GM12878 (cell line): ENCODE results near the gene CAMK4. TPM values are rescaled to one million over a fixed set of nuclear protein-coding genes. Genes with fewer than 3 reads are reported as not detected.

ENCODE experiments used
- ATAC-seq: fragments of 200-7000 bp; cut with Tn5 transposase; 3 replicates; pipeline ENCODE4 v1.9.1; 2020; ENCODE audit warnings: mild to moderate bottlenecking, moderate library complexity
- BruUV-seq: library from RNA; stranded (reverse); fragments of 400-500 nt; replicated peaks from 2 replicates; lab custom pipeline; 2021; lab: Mats Ljungman, UMichigan
- CTCF ChIA-PET: fragments of 300-600 bp; sonication (Branson Sonifier 250); formaldehyde crosslinking; extraction: SDS; loops from one replicate; lab custom pipeline; 2021; ENCODE audit warnings: inconsistent platforms; lab: Yijun Ruan, JAX
- POLR2A ChIA-PET: fragments of 350-600 bp; formaldehyde crosslinking; extraction: SDS; loops from one replicate; lab custom pipeline; 2021; ENCODE audit warnings: inconsistent platforms; lab: Charles Lee
- RAD21 ChIA-PET: fragments of 300-600 bp; sonication (Branson Sonifier 250); formaldehyde crosslinking; loops from one replicate; lab custom pipeline; 2023; ENCODE audit warnings: antibody characterized with exemption; ENCODE audit not compliant: unreplicated experiment; lab: Charles Lee
- SMC1A ChIA-PET: fragments of 300-600 bp; sonication (Branson Sonifier 250); formaldehyde crosslinking; loops from one replicate; lab custom pipeline; 2023; ENCODE audit not compliant: unreplicated experiment, uncharacterized antibody; lab: Charles Lee
- DNase-seq: peaks from one replicate; pipeline ENCODE4 v3.0.0-alpha.2; 2011; ENCODE audit warnings: low read depth, low spot score
- FAIRE-seq: peaks from 3 replicates; lab custom pipeline; 2011; peaks lifted over from hg19 to GRCh38; lab: Jason Lieb, UNC
- H2AFZ ChIP-seq: 2 replicates; pipeline ENCODE4 v1.6.0; 2011; ENCODE audit warnings: low read depth, low read length, control low read depth; ENCODE audit not compliant: control insufficient read depth
- H3K27ac ChIP-seq: 2 replicates; pipeline ENCODE4 v1.5.1; 2011; ENCODE audit warnings: control low read depth; ENCODE audit not compliant: control insufficient read depth, insufficient read depth
- H3K27me3 ChIP-seq, 2 experiments: replicated peaks in 1 of 2; 2 replicates each; pipeline versions ENCODE4 v1.6.0 to v1.6.1; 2011; ENCODE audit warnings: low read length in 1 of 2; ENCODE audit not compliant: control insufficient read depth in 2 of 2, insufficient read depth in 2 of 2
- H3K36me3 ChIP-seq, 2 experiments: 2 replicates each; pipeline ENCODE4 v1.5.1; 2011; ENCODE audit warnings: low read length in 1 of 2; ENCODE audit not compliant: control insufficient read depth in 2 of 2, insufficient read depth in 2 of 2
- H3K4me1 ChIP-seq: 2 replicates; pipeline ENCODE4 v1.6.1; 2011; ENCODE audit warnings: mild to moderate bottlenecking, low read length, moderate library complexity, mixed read lengths; ENCODE audit not compliant: control insufficient read depth, insufficient read depth
- H3K4me2 ChIP-seq: 2 replicates; pipeline ENCODE4 v1.6.0; 2011; ENCODE audit warnings: control low read depth; ENCODE audit not compliant: control insufficient read depth, insufficient read depth
- H3K4me3 ChIP-seq: fragments of 200-600 bp; sonication (generic); 2 replicates; pipeline ENCODE4 v1.5.1; 2016
- H3K79me2 ChIP-seq: 2 replicates; pipeline ENCODE4 v1.6.0; 2011; ENCODE audit warnings: low read length; ENCODE audit not compliant: control insufficient read depth, insufficient read depth
- H3K9ac ChIP-seq: 2 replicates; pipeline ENCODE4 v1.8.0; 2011; ENCODE audit warnings: low read length, control low read depth, mixed read lengths; ENCODE audit not compliant: control insufficient read depth, insufficient read depth
- H3K9me3 ChIP-seq: replicated peaks from 3 replicates; pipeline ENCODE4 v1.5.1; 2011; ENCODE audit warnings: mild to moderate bottlenecking, low read length; ENCODE audit not compliant: control insufficient read depth, insufficient read depth
- H4K20me1 ChIP-seq: 2 replicates; pipeline ENCODE4 v1.6.0; 2011; ENCODE audit not compliant: control insufficient read depth, insufficient read depth
- ESRRA ChIP-seq: IDR thresholded peaks from 2 replicates; pipeline ENCODE4 v1.6.1; 2012; ENCODE audit warnings: mild to moderate bottlenecking, low read length, improper control_type of control experiment
- IRF5 ChIP-seq: fragments of 450-650 bp; IDR thresholded peaks from 2 replicates; pipeline ENCODE4 v1.6.1; 2017; ENCODE audit warnings: borderline replicate concordance
- KDM1A ChIP-seq: fragments of 200-600 bp; sonication (generic); IDR thresholded peaks from 2 replicates; pipeline ENCODE4 v1.6.1; 2016; ENCODE audit warnings: borderline replicate concordance
- MAX ChIP-seq: IDR thresholded peaks from 2 replicates; pipeline ENCODE4 v1.6.1; 2012; ENCODE audit warnings: low read depth, low read length, improper control_type of control experiment
- SMARCA5 ChIP-seq: fragments of 450-650 bp; IDR thresholded peaks from 2 replicates; pipeline ENCODE4 v1.6.1; 2017; ENCODE audit warnings: mild to moderate bottlenecking
- TAF1 ChIP-seq: IDR thresholded peaks from 2 replicates; pipeline ENCODE4 v1.6.1; 2011; ENCODE audit warnings: mild to moderate bottlenecking, low read depth, low read length, borderline replicate concordance
- ZNF207 ChIP-seq: fragments of 450-650 bp; IDR thresholded peaks from 2 replicates; pipeline ENCODE4 v1.6.1; 2014; ENCODE audit warnings: antibody characterized with exemption, mild to moderate bottlenecking, borderline replicate concordance
- ZNF592 ChIP-seq: fragments of 450-650 bp; IDR thresholded peaks from 2 replicates; pipeline ENCODE4 v1.6.1; 2017; ENCODE audit warnings: mild to moderate bottlenecking, moderate library complexity
- WGBS: methylation state at CpG from one replicate; pipeline ENCODE4 v1.1.6; 2016; ENCODE audit warnings: low lambda C conversion rate; ENCODE audit not compliant: insufficient replicate concordance, insufficient coverage; ENCODE audit errors: missing lambda C conversion rate; 5-methylcytosine and 5-hydroxymethylcytosine counted together
- in situ Hi-C: fragments of 300-500 bp; cut with MboI; formaldehyde crosslinking; loops from 9 replicates; pipeline ENCODE4 v1.14.3; 2018; ENCODE audit warnings: mixed read lengths
- intact Hi-C: fragments of 100-400 bp; cut with micrococcal nuclease; formaldehyde crosslinking; loops from one replicate; pipeline ENCODE4 v1.14.2; 2022; ENCODE audit not compliant: unreplicated experiment
- polyA plus RNA-seq, 11 experiments: library from polyadenylated mRNA; depleted of rRNA in 4 of 11; unstranded in 6 of 11; stranded (reverse) in 5 of 11; fragments of >200 nt; fragmentation: Nextera tagmentation in 4 of 11; fragmentation: Illumina TruSeq in 1 of 11; extraction: Ambion mirVana in 4 of 11; extraction: Trizol in 1 of 11; gene quantifications; 1 replicate in 1 of 11; 2 replicates in 10 of 11; pipeline versions ENCODE4 v1.2.1 to v1.2.3, GENCODE V29; 2011 to 2016; ENCODE audit warnings: inconsistent platforms in 2 of 11, missing spikeins in 2 of 11, low read depth in 1 of 11
- total RNA-seq, 4 experiments: library from RNA; depleted of rRNA in 3 of 4; stranded (reverse); fragments of >200 nt in 3 of 4; fragmentation: Illumina TruSeq in 1 of 4; extraction: Trizol in 1 of 4; gene quantifications; 2 replicates each; pipeline versions ENCODE4 v1.2.1 to v1.2.3, GENCODE V29; 2013 to 2021

CAMK4 gene
- total and polyA plus RNA-seq, 10 of the 15 experiments (the other 5 are each of a cell fraction or from before 2014, with no cell fraction given): 13.3 to 51.9 (median 35.3) TPM

- Histone ChIP-seq H3K79me2 (peaks cover 78% of the 10 kb centered on the region), H3K4me1 (peaks cover 34% of the 10 kb centered on the region), H3K27me3 (no peaks in the 10 kb centered on the region), H3K9me3 (no peaks in the 10 kb centered on the region), H4K20me1 (no peaks in the 10 kb centered on the region), H3K4me3 (no peak overlapping the region), H3K9ac (no peak overlapping the region), H3K27ac (no peak overlapping the region), H2AFZ (no peak overlapping the region), H3K4me2 (no peak overlapping the region), H3K36me3 (peaks cover 3 to 8% of the 10 kb centered on the region in 2 experiments; a peak in 2 of 4 replicates)
- no TSS peak for BruUV-seq
- RAD21 ChIA-PET: interaction anchor here (0.9 to 21.9 kb wide), 3 partner anchors 8 to 15 kb away, joined by 3 to 443 read pairs (median 3); no protein-coding TSS in a partner anchor
- SMC1A ChIA-PET: interaction anchor here (0.8 to 23.4 kb wide), 6 partner anchors 9 to 15 kb away, joined by 3 to 608 read pairs (median 6); partner anchors contain the start of gene CAMK4
- in situ Hi-C loops: loop anchor here (25.0 kb wide), 1 partner anchor 501 kb away; the partner anchor contains the start of genes SLC25A46 and TMEM232
- WGBS: 87% methylated on average over 10 of the region's 10 CpGs
- POLR2A ChIA-PET: interaction anchor here (0.5 to 5.7 kb wide), 5 partner anchors 8 to 49 kb away, joined by 3 to 61 read pairs (median 3); no protein-coding TSS in a partner anchor
- DNase-seq (no peak), FAIRE-seq (no peak), ATAC-seq (no peak)
- intact Hi-C loops: no loop called here
- TF ChIP-seq ZNF207 (no peak), ESRRA (no peak), MAX (no peak), ZNF592 (no peak), SMARCA5 (no peak), KDM1A (no peak), TAF1 (no peak), IRF5 (no peak)
- CTCF ChIA-PET: interaction anchor here (1.4 to 3.8 kb wide), 5 partner anchors 8 to 41 kb away, joined by 3 to 17 read pairs (median 7); no protein-coding TSS in a partner anchor
Observed at GRCh38 chr5:111238431-111239225, 14.4 kb downstream of the CAMK4 start.
